ENCODE measurements around the gene CTIF.

GRCh38 chr18:48806551-48807261 lies 267.9 kb downstream of the CTIF start:
- TF ChIP-seq TAF1 (IDR thresholded peaks at IDR 0.05; ENCODE audit: low read depth, low read length) (no peak), POLR2A (IDR thresholded peaks at IDR 0.05; ENCODE audit: low read depth, low read length) (no peak), POLR2AphosphoS5 (IDR thresholded peaks at IDR 0.05; ENCODE audit: low read depth, low read length) (no peak), PAX5 (IDR thresholded peaks at IDR 0.05; ENCODE audit: insufficient read depth, low read length, severe bottlenecking) (no peak)

All from GM12891 (cell line).